Activated CD8-positive, alpha-beta T cell treated with anti-CD3 and anti-CD28 coated beads for 36 hours (primary cell): ENCODE results near the gene BORCS5. TPM values are rescaled to one million over a fixed set of nuclear protein-coding genes. Genes with fewer than 3 reads are reported as not detected.

ENCODE experiments used
- ATAC-seq: fragments of 200-7000 bp; cut with Tn5 transposase; one replicate; pipeline ENCODE4 v1.10.0; 2021; ENCODE audit warnings: mild to moderate bottlenecking, moderate library complexity
- CTCF ChIA-PET: fragments of 350-600 bp; sonication (Branson Sonifier 250); formaldehyde crosslinking; loops from one replicate; lab custom pipeline; 2021; ENCODE audit warnings: antibody characterized with exemption; lab: Charles Lee
- POLR2A ChIA-PET: fragments of 350-600 bp; sonication (Branson Sonifier 250); formaldehyde crosslinking; loops from one replicate; lab custom pipeline; 2021; ENCODE audit warnings: antibody characterized with exemption; lab: Charles Lee
- DNase-seq: peaks from one replicate; pipeline ENCODE4 v3.0.0-alpha.2; 2020
- H3K27ac Mint-ChIP-seq: one replicate; pipeline ENCODE4 v1.8.0; 2021; ENCODE audit warnings: mild to moderate bottlenecking, mixed read lengths
- H3K27me3 Mint-ChIP-seq: one replicate; pipeline ENCODE4 v1.8.0; 2021; ENCODE audit warnings: mixed read lengths
- H3K36me3 Mint-ChIP-seq: one replicate; pipeline ENCODE4 v1.8.0; 2021; ENCODE audit warnings: low read depth, mixed read lengths
- H3K4me1 Mint-ChIP-seq: one replicate; pipeline ENCODE4 v1.8.0; 2021; ENCODE audit warnings: low read depth, mixed read lengths
- H3K4me3 Mint-ChIP-seq: one replicate; pipeline ENCODE4 v1.8.0; 2021; ENCODE audit warnings: mild to moderate bottlenecking, moderate library complexity, mixed read lengths
- H3K9me3 Mint-ChIP-seq: one replicate; pipeline ENCODE4 v1.8.0; 2021; ENCODE audit warnings: mixed read lengths
- CTCF ChIP-seq: fragments of 200-600 bp; IDR thresholded peaks from one replicate; pipeline ENCODE4 v1.8.0; 2022; ENCODE audit warnings: antibody characterized with exemption, mild to moderate bottlenecking
- intact Hi-C: fragments of 100-400 bp; cut with micrococcal nuclease; formaldehyde crosslinking; loops from one replicate; pipeline ENCODE4 v1.10.0; 2022
- total RNA-seq, 2 experiments: library from RNA; stranded (reverse); gene quantifications; one replicate each; pipeline ENCODE4 v1.2.3, GENCODE V29; 2021

Gene BORCS5
- total RNA-seq, 2 experiments from 2014 or later = 31.5 to 32.9 TPM

- intact Hi-C loops = no loop called here
- Mint-ChIP-seq H3K4me3 (no peak overlapping the region), H3K9me3 (no peaks in the 10 kb centered on the region), H3K36me3 (no peaks in the 10 kb centered on the region), H3K27me3 (no peaks in the 10 kb centered on the region), H3K27ac (no peak overlapping the region), H3K4me1 (peaks cover 27% of the 10 kb centered on the region)
- DNase-seq (no peak), ATAC-seq (no peak)
- POLR2A ChIA-PET = interaction anchor here (0.6 kb wide), 1 partner anchor 137 kb away, joined by 3 read pairs; no protein-coding TSS in a partner anchor
- CTCF ChIA-PET = no interaction called here
- no peak for TF ChIP-seq CTCF
These were observed 3.6 kb upstream of the BORCS5 start for GRCh38 chr12:12353276-12353675.

GRCh38 chr12:12353807-12354206, 3.1 kb upstream of the BORCS5 start:
- Mint-ChIP-seq H3K9me3 (no peaks in the 10 kb centered on the region), H3K27ac (no peak overlapping the region)

GRCh38 chr12:12356467-12356895, 397 bp upstream of the BORCS5 start:
- H3K4me3 Mint-ChIP-seq = peak overlapping the region; percentile 91
- intact Hi-C loops = no loop called here
- H3K27me3 Mint-ChIP-seq = no peaks in the 10 kb centered on the region
- no peak for ATAC-seq
- ChIA-PET CTCF (interaction anchor here (1.4 to 3.2 kb wide), 8 partner anchors 11 to 370 kb away, joined by 3 to 19 read pairs (median 6); no protein-coding TSS in a partner anchor), POLR2A (interaction anchor here (0.7 to 3.7 kb wide), 20 partner anchors 10 to 430 kb away, joined by 3 to 34 read pairs (median 6); partner anchors contain the start of genes CDKN1B and DUSP16)
- DNase-seq = peak; percentile 16
- peaks cover 3% of the 10 kb centered on the region for H3K36me3 Mint-ChIP-seq
- no peaks in the 10 kb centered on the region for H3K9me3 Mint-ChIP-seq
- H3K27ac Mint-ChIP-seq = peak overlapping the region; percentile 95
- TF ChIP-seq CTCF = no peak
- peaks cover 26% of the 10 kb centered on the region for H3K4me1 Mint-ChIP-seq

More at GRCh38 chr12:12353807-12354206, 3.1 kb upstream of the BORCS5 start:
- POLR2A ChIA-PET = no interaction called here
- TF ChIP-seq CTCF = no peak
- DNase-seq = no peak
- Mint-ChIP-seq H3K4me3 (no peak overlapping the region), H3K4me1 (peaks cover 31% of the 10 kb centered on the region), H3K27me3 (no peaks in the 10 kb centered on the region), H3K36me3 (no peaks in the 10 kb centered on the region)
- intact Hi-C loops = no loop called here
- CTCF ChIA-PET = interaction anchor here (0.8 kb wide), 1 partner anchor 362 kb away, joined by 3 read pairs; no protein-coding TSS in a partner anchor
- ATAC-seq = no peak

- DNase-seq = no peak
- peak overlapping the region; percentile 91 for H3K4me3 Mint-ChIP-seq
- intact Hi-C loops = no loop called here
- no peaks in the 10 kb centered on the region for H3K27me3 Mint-ChIP-seq
- peaks cover 33% of the 10 kb centered on the region for H3K4me1 Mint-ChIP-seq
- ChIA-PET POLR2A (interaction anchor here (0.6 to 3.7 kb wide), 29 partner anchors 9 to 379 kb away, joined by 3 to 34 read pairs (median 4); partner anchors contain the start of genes CDKN1B and CREBL2), CTCF (interaction anchor here (0.6 to 3.2 kb wide), 21 partner anchors 9 to 379 kb away, joined by 3 to 19 read pairs (median 4); no protein-coding TSS in a partner anchor)
- no peak for TF ChIP-seq CTCF
- ATAC-seq = no peak
- no peaks in the 10 kb centered on the region for H3K9me3 Mint-ChIP-seq
- H3K36me3 Mint-ChIP-seq = peaks cover 10% of the 10 kb centered on the region
- peak overlapping the region; percentile 95 for H3K27ac Mint-ChIP-seq
These were observed 1.0 kb downstream of the BORCS5 start for GRCh38 chr12:12357719-12358461.
